Smooth muscle cell (in vitro differentiated cells): ENCODE measurements around the gene MAN2A1. TPM values are rescaled to one million over a fixed set of nuclear protein-coding genes. Genes with fewer than 3 reads are reported as not detected.

Experiments
- DNase-seq: peaks from one replicate; lab custom pipeline; 2025; ENCODE audit not compliant: unreplicated experiment; lab: John Stamatoyannopoulos, UW
- H2AFZ ChIP-seq: fragments of 200-600 bp; sonication (generic); 2 replicates; pipeline ENCODE4 v1.6.0; 2016; ENCODE audit warnings: antibody characterized with exemption, low read depth, mild to moderate bottlenecking
- H3F3A ChIP-seq: fragments of 200-600 bp; sonication (generic); 2 replicates; pipeline ENCODE4 v1.6.0; 2017; ENCODE audit warnings: antibody characterized with exemption, low read depth
- H3K27ac ChIP-seq: fragments of 200-600 bp; sonication (generic); 2 replicates; pipeline ENCODE4 v1.5.1; 2016; ENCODE audit warnings: low read depth, mild to moderate bottlenecking
- H3K27me3 ChIP-seq: fragments of 200-600 bp; sonication (generic); 2 replicates; pipeline ENCODE4 v1.6.1; 2016; ENCODE audit warnings: low read depth, mild to moderate bottlenecking
- H3K36me3 ChIP-seq: fragments of 200-600 bp; sonication (generic); 2 replicates; pipeline ENCODE4 v1.5.1; 2016; ENCODE audit warnings: low read depth
- H3K4me1 ChIP-seq: fragments of 200-600 bp; sonication (generic); 2 replicates; pipeline ENCODE4 v1.5.1; 2016; ENCODE audit warnings: low read depth
- H3K4me2 ChIP-seq: fragments of 200-600 bp; sonication (generic); 2 replicates; pipeline ENCODE4 v1.6.0; 2016; ENCODE audit warnings: mild to moderate bottlenecking
- H3K4me3 ChIP-seq: fragments of 200-600 bp; sonication (generic); 2 replicates; pipeline ENCODE4 v1.5.1; 2016; ENCODE audit warnings: mild to moderate bottlenecking
- H3K79me2 ChIP-seq: fragments of 200-600 bp; sonication (generic); 2 replicates; pipeline ENCODE4 v1.6.0; 2016; ENCODE audit warnings: low read depth, mild to moderate bottlenecking
- H3K9ac ChIP-seq: fragments of 200-600 bp; sonication (generic); 2 replicates; pipeline ENCODE4 v1.6.0; 2016; ENCODE audit warnings: low read depth
- H3K9me3 ChIP-seq: fragments of 200-600 bp; sonication (generic); replicated peaks from 2 replicates; pipeline ENCODE4 v1.5.1; 2016; ENCODE audit warnings: low read depth
- H4K20me1 ChIP-seq: fragments of 200-600 bp; sonication (generic); 2 replicates; pipeline ENCODE4 v1.6.0; 2016; ENCODE audit warnings: low read depth
- CTCF ChIP-seq: fragments of 200-600 bp; sonication (generic); IDR thresholded peaks from 2 replicates; pipeline ENCODE4 v1.5.1; 2017; ENCODE audit warnings: borderline replicate concordance, mild to moderate bottlenecking, antibody characterized with exemption; ENCODE audit not compliant: insufficient read depth, poor library complexity, severe bottlenecking
- WGBS: methylation state at CpG from one replicate; pipeline ENCODE4 v1.1.7; 2016; ENCODE audit warnings: low lambda C conversion rate; 5-methylcytosine and 5-hydroxymethylcytosine counted together
- polyA plus RNA-seq: library from polyadenylated mRNA; unstranded; fragments of >200 nt; fragmentation: Nextera tagmentation; extraction: Ambion mirVana; gene quantifications from 2 replicates; pipeline ENCODE4 v1.2.1, GENCODE V29; 2016
- total RNA-seq: library from RNA; depleted of rRNA; stranded (reverse); fragments of >200 nt; gene quantifications from 2 replicates; pipeline ENCODE4 v1.2.3, GENCODE V29; 2014

Gene MAN2A1
- total and polyA plus RNA-seq, 2 experiments from 2014 or later: 20.3 to 112 TPM

DNA sequence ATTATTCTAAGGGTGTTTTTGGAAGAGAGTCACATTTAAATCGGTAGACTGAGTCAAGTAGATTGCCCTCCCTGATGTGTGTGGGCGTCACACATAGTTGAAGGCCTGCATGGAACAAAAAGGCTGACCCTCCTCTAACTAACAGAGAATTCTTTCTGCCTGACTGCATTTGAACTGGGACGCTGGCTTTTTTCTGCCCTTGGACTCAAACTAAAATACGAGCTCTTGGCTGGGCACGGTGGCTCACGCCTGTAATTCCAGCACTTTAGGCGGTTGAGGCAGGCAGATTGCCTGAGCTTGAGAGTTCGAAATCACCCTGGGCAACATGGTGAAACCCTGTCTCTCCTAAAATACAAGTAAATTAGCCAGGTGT, 209.4 kb downstream of the MAN2A1 start:
- Histone ChIP-seq H3F3A (no peaks in the 10 kb centered on the region), H3K79me2 (no peaks in the 10 kb centered on the region), H3K9me3 (no peaks in the 10 kb centered on the region), H3K9ac (no peak overlapping the region), H3K4me2 (no peak overlapping the region), H3K27ac (no peak overlapping the region), H3K36me3 (no peaks in the 10 kb centered on the region), H3K4me3 (no peak overlapping the region), H4K20me1 (no peaks in the 10 kb centered on the region), H2AFZ (no peak overlapping the region), H3K27me3 (no peaks in the 10 kb centered on the region), H3K4me1 (no peaks in the 10 kb centered on the region)
- no peak for DNase-seq
- TF ChIP-seq CTCF: no peak
- WGBS: 90% methylated on average over 8 of the region's 8 CpGs

- H3K36me3 ChIP-seq: no peaks in the 10 kb centered on the region
- no peaks in the 10 kb centered on the region for H3K79me2 ChIP-seq
- no peak overlapping the region for H3K4me2 ChIP-seq
- DNase-seq: no peak
- no peak overlapping the region for H2AFZ ChIP-seq
- no peaks in the 10 kb centered on the region for H3K4me1 ChIP-seq
- H3K27me3 ChIP-seq: no peaks in the 10 kb centered on the region
- WGBS: 95% methylated on average over 3 of the region's 3 CpGs
- no peaks in the 10 kb centered on the region for H3F3A ChIP-seq
- H4K20me1 ChIP-seq: no peaks in the 10 kb centered on the region
- no peaks in the 10 kb centered on the region for H3K9me3 ChIP-seq
- no peak for TF ChIP-seq CTCF
- H3K27ac ChIP-seq: no peak overlapping the region
- no peak overlapping the region for H3K4me3 ChIP-seq
- H3K9ac ChIP-seq: no peak overlapping the region
Observed at GRCh38 chr5:109900461-109900860, 210.7 kb downstream of the MAN2A1 start.

DNA sequence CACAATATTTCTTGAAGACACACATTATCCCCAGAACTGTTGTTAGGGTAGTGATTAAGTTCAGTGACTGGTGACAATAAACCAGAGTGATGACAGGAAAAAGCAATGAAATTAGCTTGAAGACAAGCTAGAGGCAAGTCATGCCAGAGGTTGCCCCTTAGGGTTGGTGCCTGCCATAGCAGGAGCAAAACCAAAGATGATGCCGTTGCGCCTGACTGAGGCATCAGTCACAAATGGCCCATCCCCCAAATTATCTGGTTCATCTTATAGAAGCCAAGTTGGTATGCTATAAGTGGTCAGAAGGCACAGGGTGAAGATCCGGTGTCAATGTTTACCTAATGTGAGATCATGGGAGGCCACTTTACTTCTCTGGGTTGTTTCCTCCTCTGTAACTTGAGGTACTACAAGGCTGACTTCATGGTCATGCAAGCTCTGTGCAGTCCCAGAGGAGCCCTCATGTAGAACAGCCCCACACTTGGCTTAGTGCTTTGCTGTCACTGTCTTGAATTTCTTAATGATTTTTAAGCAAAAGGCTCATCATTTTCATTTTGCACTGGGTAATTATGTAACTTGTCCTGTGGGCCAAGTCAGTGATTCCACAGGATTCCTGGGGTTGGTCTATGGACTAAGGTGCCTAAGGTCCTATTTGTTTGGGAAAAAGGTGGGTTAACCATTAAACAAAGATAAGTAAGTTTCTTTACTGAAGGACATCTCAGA, 211.3 kb downstream of the MAN2A1 start:
- Histone ChIP-seq H4K20me1 (no peaks in the 10 kb centered on the region), H3K36me3 (no peaks in the 10 kb centered on the region), H3K79me2 (no peaks in the 10 kb centered on the region), H3K4me1 (no peaks in the 10 kb centered on the region), H3K9ac (no peak overlapping the region), H3K4me3 (no peak overlapping the region), H2AFZ (no peak overlapping the region), H3K9me3 (no peaks in the 10 kb centered on the region), H3K4me2 (no peak overlapping the region), H3K27me3 (no peaks in the 10 kb centered on the region), H3F3A (no peaks in the 10 kb centered on the region), H3K27ac (no peak overlapping the region)
- no peak for DNase-seq
- TF ChIP-seq CTCF: no peak
- 83% methylated on average over 3 of the region's 3 CpGs for WGBS

DNA sequence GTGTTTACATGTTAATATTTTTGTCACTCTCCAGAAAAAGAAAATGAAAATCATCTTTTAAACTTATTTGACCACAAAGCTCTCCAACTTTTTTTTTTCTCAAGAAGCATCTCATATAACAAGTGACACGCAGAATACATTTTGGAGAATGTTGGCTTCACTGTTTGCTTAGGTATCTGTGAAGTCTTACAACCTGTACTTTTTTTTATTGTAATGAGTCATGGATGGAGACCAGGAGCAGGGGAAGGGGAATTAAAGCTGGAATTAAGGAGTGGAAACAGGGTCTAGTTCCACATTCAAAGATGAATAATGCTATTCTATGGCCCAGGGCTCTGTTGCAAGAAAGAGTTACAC, 211.9 kb downstream of the MAN2A1 start:
- Histone ChIP-seq H3K36me3 (no peaks in the 10 kb centered on the region), H2AFZ (no peak overlapping the region), H3K9me3 (no peaks in the 10 kb centered on the region), H3K4me1 (no peaks in the 10 kb centered on the region), H4K20me1 (no peaks in the 10 kb centered on the region), H3K27ac (no peak overlapping the region), H3K4me2 (no peak overlapping the region), H3K9ac (no peak overlapping the region), H3K27me3 (no peaks in the 10 kb centered on the region), H3K79me2 (no peaks in the 10 kb centered on the region), H3K4me3 (no peak overlapping the region), H3F3A (no peaks in the 10 kb centered on the region)
- DNase-seq: no peak
- TF ChIP-seq CTCF: no peak
- WGBS: 95% methylated on average over 1 of the region's 1 CpG
